A549 (cell line): Measurements from ENCODE around the gene CXADR.
"Not testable (repeated sequence)": the region's sequence is repeated elsewhere in the genome, so short reads cannot be mapped to it uniquely, and the experiment has no call there.

ENCODE experiments used
- HOXB5 ChIP-seq: fragments of 250-450 bp; sonication (Bioruptor Pico); IDR thresholded peaks from 2 replicates; pipeline ENCODE4 v1.5.0; 2020; ENCODE audit warnings: mild to moderate bottlenecking, moderate library complexity
- MAFK ChIP-seq: fragments of 450-650 bp; IDR thresholded peaks from 2 replicates; pipeline ENCODE4 v1.6.1; 2014; ENCODE audit not compliant: partially characterized antibody
- MYC ChIP-seq: IDR thresholded peaks from 2 replicates; pipeline ENCODE4 v1.6.1; 2012; ENCODE audit warnings: mild to moderate bottlenecking, inconsistent platforms, low read length, improper control_type of control experiment, borderline replicate concordance
- NPAS2 ChIP-seq: fragments of 250-450 bp; sonication (Bioruptor Pico); IDR thresholded peaks from 2 replicates; pipeline ENCODE4 v1.8.0; 2022; ENCODE audit warnings: mild to moderate bottlenecking, moderate library complexity, borderline replicate concordance
- POLR2A ChIP-seq: IDR thresholded peaks from 2 replicates; pipeline ENCODE4 v1.6.1; 2012; ENCODE audit warnings: mild to moderate bottlenecking, low read length
- RAD21 ChIP-seq, 2 experiments: fragments of >200 bp in 1 of 2; sonication (Bioruptor Twin) in 1 of 2; formaldehyde crosslinking in 1 of 2; IDR thresholded peaks in 1 of 2; conservative IDR thresholded peaks in 1 of 2; 2 replicates in 1 of 2; 3 replicates in 1 of 2; pipeline ENCODE4 v1.6.1; 2012 to 2018; ENCODE audit warnings: inconsistent platforms in 1 of 2
- RARB ChIP-seq: fragments of 250-450 bp; sonication (Bioruptor Pico); IDR thresholded peaks from 2 replicates; pipeline ENCODE4 v1.8.0; 2021; ENCODE audit warnings: mild to moderate bottlenecking, moderate library complexity
- SMC3 ChIP-seq: fragments of >200 bp; sonication (Bioruptor Twin); formaldehyde crosslinking; IDR thresholded peaks from 3 replicates; pipeline ENCODE4 v1.6.1; 2018; ENCODE audit warnings: inconsistent platforms
- TF ChIP-seq, protein P1 (sequence below): fragments of >200 bp; sonication (Bioruptor Twin); formaldehyde crosslinking; IDR thresholded peaks from 3 replicates; pipeline ENCODE4 v1.5.1; 2016
- TF ChIP-seq, protein P2 (sequence below): fragments of 450-650 bp; IDR thresholded peaks from 2 replicates; pipeline ENCODE4 v1.6.1; 2014; ENCODE audit warnings: antibody characterized with exemption

DNA sequence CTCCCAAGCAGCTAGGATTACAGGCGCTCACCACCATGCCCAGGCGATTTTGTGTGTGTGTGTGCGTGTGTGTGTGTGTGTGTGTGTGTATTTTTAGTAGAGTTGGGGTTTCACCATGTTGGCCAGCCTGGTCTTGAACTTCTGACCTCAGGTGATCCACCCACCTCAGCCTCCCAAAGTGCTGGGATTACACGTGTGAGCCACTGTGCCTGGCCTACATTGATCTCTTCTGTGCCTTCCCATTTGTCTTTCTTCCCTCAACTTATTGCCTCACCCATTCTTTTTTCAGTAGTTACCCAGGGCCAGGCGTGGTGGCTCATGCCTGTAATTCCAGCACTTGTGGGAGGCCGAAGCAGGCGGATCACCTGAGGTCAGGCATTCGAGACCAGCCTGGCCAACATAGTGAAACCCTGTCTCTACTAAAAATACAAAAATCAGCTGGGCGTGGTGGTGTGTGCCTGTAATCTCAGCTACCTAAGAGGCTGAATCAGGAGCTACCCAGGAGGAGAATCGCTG is 11.2 kb downstream of the CXADR start:
- TF ChIP-seq POLR2A; RAD21 (conservative IDR thresholded peaks at IDR 0.05 in 1 of 2, IDR thresholded peaks at IDR 0.05 in 1 of 2); MYC; MAFK; SMC3; HOXB5; NPAS2 (CRISPR knock-in tag); RARB (CRISPR knock-in tag): not testable (repeated sequence)
- TF ChIP-seq, protein P1, sequence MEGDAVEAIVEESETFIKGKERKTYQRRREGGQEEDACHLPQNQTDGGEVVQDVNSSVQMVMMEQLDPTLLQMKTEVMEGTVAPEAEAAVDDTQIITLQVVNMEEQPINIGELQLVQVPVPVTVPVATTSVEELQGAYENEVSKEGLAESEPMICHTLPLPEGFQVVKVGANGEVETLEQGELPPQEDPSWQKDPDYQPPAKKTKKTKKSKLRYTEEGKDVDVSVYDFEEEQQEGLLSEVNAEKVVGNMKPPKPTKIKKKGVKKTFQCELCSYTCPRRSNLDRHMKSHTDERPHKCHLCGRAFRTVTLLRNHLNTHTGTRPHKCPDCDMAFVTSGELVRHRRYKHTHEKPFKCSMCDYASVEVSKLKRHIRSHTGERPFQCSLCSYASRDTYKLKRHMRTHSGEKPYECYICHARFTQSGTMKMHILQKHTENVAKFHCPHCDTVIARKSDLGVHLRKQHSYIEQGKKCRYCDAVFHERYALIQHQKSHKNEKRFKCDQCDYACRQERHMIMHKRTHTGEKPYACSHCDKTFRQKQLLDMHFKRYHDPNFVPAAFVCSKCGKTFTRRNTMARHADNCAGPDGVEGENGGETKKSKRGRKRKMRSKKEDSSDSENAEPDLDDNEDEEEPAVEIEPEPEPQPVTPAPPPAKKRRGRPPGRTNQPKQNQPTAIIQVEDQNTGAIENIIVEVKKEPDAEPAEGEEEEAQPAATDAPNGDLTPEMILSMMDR = not testable (repeated sequence)
- TF ChIP-seq, protein P2, sequence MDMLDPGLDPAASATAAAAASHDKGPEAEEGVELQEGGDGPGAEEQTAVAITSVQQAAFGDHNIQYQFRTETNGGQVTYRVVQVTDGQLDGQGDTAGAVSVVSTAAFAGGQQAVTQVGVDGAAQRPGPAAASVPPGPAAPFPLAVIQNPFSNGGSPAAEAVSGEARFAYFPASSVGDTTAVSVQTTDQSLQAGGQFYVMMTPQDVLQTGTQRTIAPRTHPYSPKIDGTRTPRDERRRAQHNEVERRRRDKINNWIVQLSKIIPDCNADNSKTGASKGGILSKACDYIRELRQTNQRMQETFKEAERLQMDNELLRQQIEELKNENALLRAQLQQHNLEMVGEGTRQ = not testable (repeated sequence)
